IMR-90 (cell line): ENCODE data around the gene SGPL1. TPM values are rescaled to one million over a fixed set of nuclear protein-coding genes. Genes with fewer than 3 reads are reported as not detected.

Experiments used
- ATAC-seq: fragments of 200-7000 bp; cut with Tn5 transposase; 2 replicates; pipeline ENCODE4 v1.9.1; 2020; ENCODE audit warnings: low read depth, mild to moderate bottlenecking, moderate library complexity
- BruUV-seq: library from RNA; stranded (reverse); fragments of 400-500 nt; replicated peaks from 2 replicates; lab custom pipeline; 2021; lab: Mats Ljungman, UMichigan
- CTCF ChIA-PET: fragments of 300-600 bp; formaldehyde crosslinking; extraction: SDS; loops from one replicate; lab custom pipeline; 2021; ENCODE audit warnings: antibody characterized with exemption; lab: Yijun Ruan, JAX
- POLR2A ChIA-PET: fragments of 300-600 bp; sonication (Branson Sonifier 250); formaldehyde crosslinking; loops from one replicate; lab custom pipeline; 2022; ENCODE audit warnings: antibody characterized with exemption; ENCODE audit not compliant: unreplicated experiment; lab: Charles Lee
- DNase-seq: peaks from one replicate; pipeline ENCODE4 v3.0.0; 2013
- H2AFZ ChIP-seq: replicated peaks from 2 replicates; pipeline ENCODE3; 2013; ENCODE audit warnings: low read length, mild to moderate bottlenecking; ENCODE audit not compliant: poor library complexity
- H2AK5ac ChIP-seq: 2 replicates; pipeline ENCODE4 v1.6.1; 2013; ENCODE audit warnings: low read depth, low read length, inconsistent platforms
- H2AK9ac ChIP-seq: replicated peaks from 2 replicates; pipeline ENCODE3; 2013; ENCODE audit warnings: mild to moderate bottlenecking, low read depth, low read length, moderate library complexity; ENCODE audit not compliant: poor library complexity
- H2BK120ac ChIP-seq: 2 replicates; pipeline ENCODE4 v1.6.1; 2013; ENCODE audit warnings: low read depth, low read length, inconsistent platforms
- H2BK15ac ChIP-seq: 3 replicates; pipeline ENCODE4 v1.6.1; 2013; ENCODE audit warnings: low read depth, low read length, inconsistent platforms
- H2BK20ac ChIP-seq: 2 replicates; pipeline ENCODE4 v1.6.1; 2013; ENCODE audit warnings: low read depth, mild to moderate bottlenecking, inconsistent platforms, low read length, moderate library complexity
- H2BK5ac ChIP-seq: 2 replicates; pipeline ENCODE4 v1.6.1; 2013; ENCODE audit warnings: mild to moderate bottlenecking, low read depth, low read length, inconsistent platforms; ENCODE audit not compliant: poor library complexity, severe bottlenecking
- H3K14ac ChIP-seq: replicated peaks from 2 replicates; pipeline ENCODE4 v1.6.1; 2013; ENCODE audit warnings: low read depth, low read length, inconsistent platforms
- H3K18ac ChIP-seq: 2 replicates; pipeline ENCODE4 v1.6.1; 2013; ENCODE audit warnings: low read depth, low read length, control low read depth
- H3K23ac ChIP-seq: 2 replicates; pipeline ENCODE4 v1.6.1; 2013; ENCODE audit warnings: low read depth, low read length, inconsistent platforms
- H3K27ac ChIP-seq: 2 replicates; pipeline ENCODE4 v1.5.1; 2013; ENCODE audit warnings: mild to moderate bottlenecking, control low read depth, low read length; ENCODE audit not compliant: insufficient read depth
- H3K27me3 ChIP-seq: 2 replicates; pipeline ENCODE4 v1.6.1; 2013; ENCODE audit warnings: low read length; ENCODE audit not compliant: control insufficient read depth, insufficient read depth
- H3K36me3 ChIP-seq: 2 replicates; pipeline ENCODE4 v1.6.1; 2013; ENCODE audit warnings: low read length, mixed read lengths; ENCODE audit not compliant: control insufficient read depth, insufficient read depth
- H3K4ac ChIP-seq: 2 replicates; pipeline ENCODE4 v1.6.1; 2013; ENCODE audit warnings: low read depth, low read length, inconsistent platforms
- H3K4me1 ChIP-seq: 2 replicates; pipeline ENCODE4 v1.6.1; 2013; ENCODE audit warnings: low read length, mixed read lengths; ENCODE audit not compliant: control insufficient read depth, insufficient read depth
- H3K4me2 ChIP-seq: 2 replicates; pipeline ENCODE4 v1.6.1; 2013; ENCODE audit warnings: low read depth, mild to moderate bottlenecking, control low read depth, low read length, moderate library complexity
- H3K4me3 ChIP-seq: 2 replicates; pipeline ENCODE4 v1.5.1; 2013; ENCODE audit warnings: low read depth, mild to moderate bottlenecking, control low read depth, low read length, moderate library complexity; ENCODE audit not compliant: insufficient read depth
- H3K56ac ChIP-seq: 2 replicates; pipeline ENCODE4 v1.6.1; 2013; ENCODE audit warnings: low read length, inconsistent platforms; ENCODE audit not compliant: insufficient read depth; ENCODE audit errors: extremely low read depth
- H3K79me1 ChIP-seq, 2 experiments: 2 replicates each; pipeline ENCODE4 v1.6.1; 2013; ENCODE audit warnings: low read length in 2 of 2, inconsistent platforms in 1 of 2, low read depth in 1 of 2
- H3K9ac ChIP-seq: 2 replicates; pipeline ENCODE4 v1.6.1; 2013; ENCODE audit warnings: low read depth, low read length, control low read depth
- H3K9me1 ChIP-seq: 2 replicates; pipeline ENCODE4 v1.6.1; 2013; ENCODE audit warnings: low read length, inconsistent platforms; ENCODE audit not compliant: insufficient read depth
- H3K9me3 ChIP-seq: 2 replicates; pipeline ENCODE4 v1.6.1; 2013; ENCODE audit warnings: low read length; ENCODE audit not compliant: control insufficient read depth, insufficient read depth
- H4K20me1 ChIP-seq: 2 replicates; pipeline ENCODE4 v1.6.1; 2013; ENCODE audit warnings: low read length, inconsistent platforms; ENCODE audit not compliant: insufficient read depth
- H4K5ac ChIP-seq: 2 replicates; pipeline ENCODE4 v1.6.1; 2013; ENCODE audit warnings: mild to moderate bottlenecking, low read depth, low read length, control low read depth
- H4K8ac ChIP-seq, 2 experiments: 2 replicates each; pipeline ENCODE4 v1.6.1; 2013; ENCODE audit warnings: low read depth in 2 of 2, low read length in 2 of 2, control low read depth in 1 of 2, inconsistent platforms in 1 of 2
- H4K91ac ChIP-seq: 2 replicates; pipeline ENCODE4 v1.6.1; 2013; ENCODE audit warnings: low read depth, low read length, inconsistent platforms; ENCODE audit not compliant: insufficient read depth
- BHLHE40 ChIP-seq: fragments of 150-350 bp; IDR thresholded peaks from 2 replicates; pipeline ENCODE4 v1.6.1; 2016; ENCODE audit warnings: mild to moderate bottlenecking, low read depth, low read length
- CEBPB ChIP-seq: IDR thresholded peaks from 2 replicates; pipeline ENCODE4 v1.6.1; 2012; ENCODE audit warnings: low read depth, low read length, improper control_type of control experiment
- CHD1 ChIP-seq: IDR thresholded peaks from 2 replicates; pipeline ENCODE4 v1.6.1; 2012; ENCODE audit warnings: low read depth, low read length, improper control_type of control experiment
- FOS ChIP-seq: fragments of 150-350 bp; IDR thresholded peaks from 2 replicates; pipeline ENCODE4 v1.6.1; 2016; ENCODE audit warnings: low read depth, low read length
- MAFK ChIP-seq: IDR thresholded peaks from 2 replicates; pipeline ENCODE4 v1.6.1; 2012; ENCODE audit warnings: low read depth, low read length, improper control_type of control experiment
- MAZ ChIP-seq: IDR thresholded peaks from 2 replicates; pipeline ENCODE4 v1.6.1; 2012; ENCODE audit warnings: low read depth, mild to moderate bottlenecking, low read length, improper control_type of control experiment, moderate library complexity, borderline replicate concordance
- NFE2L2 ChIP-seq: fragments of 150-350 bp; IDR thresholded peaks from 2 replicates; pipeline ENCODE4 v1.6.1; 2016; ENCODE audit warnings: low read depth, mild to moderate bottlenecking, low read length
- POLR2A ChIP-seq: IDR thresholded peaks from 2 replicates; pipeline ENCODE4 v1.6.1; 2012; ENCODE audit warnings: mild to moderate bottlenecking, low read depth, low read length
- RAD21 ChIP-seq: IDR thresholded peaks from 2 replicates; pipeline ENCODE4 v1.6.1; 2012; ENCODE audit warnings: low read length, improper control_type of control experiment
- RCOR1 ChIP-seq: IDR thresholded peaks from 2 replicates; pipeline ENCODE4 v1.6.1; 2012; ENCODE audit warnings: mild to moderate bottlenecking, low read length, improper control_type of control experiment; ENCODE audit not compliant: insufficient replicate concordance
- RFX5 ChIP-seq: IDR thresholded peaks from 2 replicates; pipeline ENCODE4 v1.8.0; 2012; ENCODE audit warnings: low read depth, mild to moderate bottlenecking, low read length, moderate library complexity
- SMC3 ChIP-seq: fragments of 150-350 bp; IDR thresholded peaks from 2 replicates; pipeline ENCODE4 v1.6.1; 2016; ENCODE audit warnings: low read depth, mild to moderate bottlenecking, antibody characterized with exemption, low read length, moderate library complexity
- WGBS, 2 experiments: methylation state at CpG; one replicate each; pipeline versions ENCODE4 v1.1.5 to v1.1.7; 2013; ENCODE audit warnings: missing lambda C conversion rate in 2 of 2; ENCODE audit not compliant: insufficient read length in 1 of 2; ENCODE audit errors: extremely low coverage in 2 of 2; 5-methylcytosine and 5-hydroxymethylcytosine counted together
- dilution Hi-C: fragments of 300-500 bp; cut with HindIII; formaldehyde crosslinking; loops from one replicate; pipeline ENCODE4 v1.14.3; 2018; ENCODE audit warnings: low sequenced_read_pairs; ENCODE audit not compliant: unreplicated experiment
- in situ Hi-C: fragments of 300-500 bp; cut with MboI; formaldehyde crosslinking; loops from 3 replicates; pipeline ENCODE4 v1.14.3; 2019; ENCODE audit warnings: low sequenced_read_pairs, inconsistent platforms, mixed read lengths
- intact Hi-C: fragments of 100-400 bp; cut with micrococcal nuclease; formaldehyde crosslinking; loops from 2 replicates; pipeline ENCODE4 v1.10.0; 2022
- polyA plus RNA-seq, 3 experiments: library from polyadenylated mRNA; depleted of rRNA; stranded (reverse); fragments of >200 nt; gene quantifications; 2 replicates each; pipeline ENCODE4 v1.2.3, GENCODE V29; 2012; ENCODE audit warnings: low replicate concordance in 1 of 3
- total RNA-seq: library from RNA; depleted of rRNA; stranded (reverse); fragments of >200 nt; gene quantifications from 2 replicates; pipeline ENCODE4 v1.2.3, GENCODE V29; 2012
- TF ChIP-seq, protein P1 (sequence below): conservative IDR thresholded peaks from 2 replicates; pipeline ENCODE4 v1.5.1; 2012; ENCODE audit warnings: mild to moderate bottlenecking, low read depth, low read length, improper control_type of control experiment
- TF ChIP-seq, protein P2 (sequence below): fragments of 150-350 bp; IDR thresholded peaks from 2 replicates; pipeline ENCODE4 v1.6.1; 2016; ENCODE audit warnings: low read depth, mild to moderate bottlenecking, low read length, moderate library complexity, borderline replicate concordance
- TF ChIP-seq, protein P3 (sequence below): fragments of 150-350 bp; IDR thresholded peaks from 2 replicates; pipeline ENCODE4 v1.6.1; 2017; ENCODE audit warnings: mild to moderate bottlenecking, antibody characterized with exemption, low read length, low read depth

Gene SGPL1
- total and polyA plus RNA-seq, 2 of the 4 experiments (the other 2 are of a cell fraction) = 12.2 to 26.7 TPM

DNA sequence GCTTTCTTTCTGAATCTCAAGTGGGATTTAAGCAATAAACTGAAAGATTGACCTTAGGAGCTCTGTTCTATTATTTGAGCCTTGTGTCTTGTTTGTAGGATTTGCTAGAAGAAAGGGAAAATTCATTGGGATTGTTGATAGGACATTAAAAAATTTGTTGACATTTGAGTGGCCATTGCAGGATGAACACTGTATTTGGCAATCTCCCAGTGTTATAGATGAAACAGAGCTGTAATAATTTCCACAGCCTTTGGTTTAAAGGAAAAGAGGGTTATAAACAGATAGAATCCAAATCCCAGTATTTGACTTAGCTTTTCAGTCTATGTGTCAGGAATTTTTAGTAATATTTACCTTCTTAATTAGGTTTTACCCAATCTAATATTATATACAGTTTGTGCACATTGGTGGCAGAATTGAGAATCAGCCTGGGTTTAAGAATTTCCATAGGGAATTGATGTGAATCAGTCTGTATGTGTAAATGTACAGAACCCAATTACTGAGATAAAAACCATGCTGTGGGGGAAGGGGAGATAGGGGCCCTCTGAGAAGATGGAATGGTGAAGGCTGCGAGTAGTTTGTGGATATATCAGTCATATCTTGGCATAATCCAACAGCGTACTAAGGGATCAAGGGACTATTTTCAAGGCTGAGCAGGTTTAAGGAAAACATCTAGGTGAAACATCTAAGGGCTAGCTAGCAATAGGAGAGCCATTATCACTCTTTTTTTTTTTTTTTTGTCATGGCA is 6.5 kb downstream of the SGPL1 start:
- no peak overlapping the region for H3K9ac ChIP-seq
- no peak overlapping the region for H4K91ac ChIP-seq
- H2BK15ac ChIP-seq = no peak overlapping the region
- no peak overlapping the region for H2AK9ac ChIP-seq
- dilution Hi-C loops (no loop called here), in situ Hi-C loops (no loop called here), intact Hi-C loops (no loop called here)
- no peak overlapping the region for H3K14ac ChIP-seq
- H3K56ac ChIP-seq = no peak overlapping the region
- H3K4ac ChIP-seq = no peak overlapping the region
- no peak overlapping the region for H2AK5ac ChIP-seq
- H4K5ac ChIP-seq = no peak overlapping the region
- ATAC-seq = no peak
- H3K9me3 ChIP-seq = no peaks in the 10 kb centered on the region
- no peak overlapping the region for H3K27ac ChIP-seq
- no peaks in the 10 kb centered on the region for H3K27me3 ChIP-seq
- H3K23ac ChIP-seq = no peak overlapping the region
- POLR2A ChIA-PET = no interaction called here
- no peak overlapping the region for H2BK120ac ChIP-seq
- CTCF ChIA-PET = no interaction called here
- no peak overlapping the region for H2AFZ ChIP-seq
- TF ChIP-seq, protein P1, sequence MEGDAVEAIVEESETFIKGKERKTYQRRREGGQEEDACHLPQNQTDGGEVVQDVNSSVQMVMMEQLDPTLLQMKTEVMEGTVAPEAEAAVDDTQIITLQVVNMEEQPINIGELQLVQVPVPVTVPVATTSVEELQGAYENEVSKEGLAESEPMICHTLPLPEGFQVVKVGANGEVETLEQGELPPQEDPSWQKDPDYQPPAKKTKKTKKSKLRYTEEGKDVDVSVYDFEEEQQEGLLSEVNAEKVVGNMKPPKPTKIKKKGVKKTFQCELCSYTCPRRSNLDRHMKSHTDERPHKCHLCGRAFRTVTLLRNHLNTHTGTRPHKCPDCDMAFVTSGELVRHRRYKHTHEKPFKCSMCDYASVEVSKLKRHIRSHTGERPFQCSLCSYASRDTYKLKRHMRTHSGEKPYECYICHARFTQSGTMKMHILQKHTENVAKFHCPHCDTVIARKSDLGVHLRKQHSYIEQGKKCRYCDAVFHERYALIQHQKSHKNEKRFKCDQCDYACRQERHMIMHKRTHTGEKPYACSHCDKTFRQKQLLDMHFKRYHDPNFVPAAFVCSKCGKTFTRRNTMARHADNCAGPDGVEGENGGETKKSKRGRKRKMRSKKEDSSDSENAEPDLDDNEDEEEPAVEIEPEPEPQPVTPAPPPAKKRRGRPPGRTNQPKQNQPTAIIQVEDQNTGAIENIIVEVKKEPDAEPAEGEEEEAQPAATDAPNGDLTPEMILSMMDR = no peak
- TF ChIP-seq CEBPB (no peak), MAZ (no peak), RCOR1 (no peak), NFE2L2 (no peak), RAD21 (no peak), POLR2A (no peak), FOS (no peak), SMC3 (no peak), BHLHE40 (no peak), CHD1 (no peak), RFX5 (no peak), MAFK (no peak)
- TF ChIP-seq, protein P2, sequence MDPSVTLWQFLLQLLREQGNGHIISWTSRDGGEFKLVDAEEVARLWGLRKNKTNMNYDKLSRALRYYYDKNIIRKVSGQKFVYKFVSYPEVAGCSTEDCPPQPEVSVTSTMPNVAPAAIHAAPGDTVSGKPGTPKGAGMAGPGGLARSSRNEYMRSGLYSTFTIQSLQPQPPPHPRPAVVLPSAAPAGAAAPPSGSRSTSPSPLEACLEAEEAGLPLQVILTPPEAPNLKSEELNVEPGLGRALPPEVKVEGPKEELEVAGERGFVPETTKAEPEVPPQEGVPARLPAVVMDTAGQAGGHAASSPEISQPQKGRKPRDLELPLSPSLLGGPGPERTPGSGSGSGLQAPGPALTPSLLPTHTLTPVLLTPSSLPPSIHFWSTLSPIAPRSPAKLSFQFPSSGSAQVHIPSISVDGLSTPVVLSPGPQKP = no peak
- TF ChIP-seq, protein P3, sequence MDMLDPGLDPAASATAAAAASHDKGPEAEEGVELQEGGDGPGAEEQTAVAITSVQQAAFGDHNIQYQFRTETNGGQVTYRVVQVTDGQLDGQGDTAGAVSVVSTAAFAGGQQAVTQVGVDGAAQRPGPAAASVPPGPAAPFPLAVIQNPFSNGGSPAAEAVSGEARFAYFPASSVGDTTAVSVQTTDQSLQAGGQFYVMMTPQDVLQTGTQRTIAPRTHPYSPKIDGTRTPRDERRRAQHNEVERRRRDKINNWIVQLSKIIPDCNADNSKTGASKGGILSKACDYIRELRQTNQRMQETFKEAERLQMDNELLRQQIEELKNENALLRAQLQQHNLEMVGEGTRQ = no peak
- WGBS, 2 experiments = no CpG with 5 or more reads among the region's 2 CpGs
- peaks cover 27 to 57% of the 10 kb centered on the region in 2 experiments for H3K79me1 ChIP-seq
- H4K20me1 ChIP-seq = peaks cover 3% of the 10 kb centered on the region
- H3K9me1 ChIP-seq = no peaks in the 10 kb centered on the region; the same call in 1 of the 2 replicates
- H2BK5ac ChIP-seq = no peak overlapping the region
- H3K4me3 ChIP-seq = no peak overlapping the region
- no peak overlapping the region for H2BK20ac ChIP-seq
- H3K18ac ChIP-seq = no peak overlapping the region
- DNase-seq = no peak
- H4K8ac ChIP-seq = no peak overlapping the region
- no TSS peak for BruUV-seq
- H3K4me2 ChIP-seq = no peak overlapping the region
- peaks cover 8% of the 10 kb centered on the region for H3K36me3 ChIP-seq
- 0 out of 2 replicates have a peak, but pooled peaks cover 1% of the 10 kb centered on the region for H3K4me1 ChIP-seq
